HUES48 (cell line): Measurements from ENCODE around the gene YTHDF2.
"Not testable (repeated sequence)": the region's sequence is repeated elsewhere in the genome, so short reads cannot be mapped to it uniquely, and the experiment has no call there.

Experiments
- H3K27ac ChIP-seq: one replicate; pipeline ENCODE4 v1.7.0; 2013; ENCODE audit warnings: low read depth, low read length, inconsistent platforms
- H3K27me3 ChIP-seq: 2 replicates; pipeline ENCODE4 v1.6.1; 2013; ENCODE audit warnings: mild to moderate bottlenecking, low read length; ENCODE audit not compliant: control insufficient read depth, insufficient read depth
- H3K36me3 ChIP-seq: 2 replicates; pipeline ENCODE4 v1.6.1; 2013; ENCODE audit warnings: low read length; ENCODE audit not compliant: control insufficient read depth, insufficient read depth
- H3K4me1 ChIP-seq: 2 replicates; pipeline ENCODE4 v1.6.1; 2013; ENCODE audit warnings: mild to moderate bottlenecking, low read length; ENCODE audit not compliant: control insufficient read depth, insufficient read depth
- H3K4me3 ChIP-seq: 2 replicates; pipeline ENCODE4 v1.5.1; 2013; ENCODE audit warnings: mild to moderate bottlenecking, low read depth, low read length
- H3K9ac ChIP-seq: 2 replicates; pipeline ENCODE4 v1.6.1; 2013; ENCODE audit warnings: mild to moderate bottlenecking, low read depth, low read length, moderate library complexity
- H3K9me3 ChIP-seq: 2 replicates; pipeline ENCODE4 v1.6.1; 2013; ENCODE audit warnings: low read length; ENCODE audit not compliant: control insufficient read depth, insufficient read depth

YTHDF2 gene

GRCh38 chr1:28759257-28759656 lies 22.5 kb downstream of the YTHDF2 start:
- H3K9me3 ChIP-seq: no peaks in the 10 kb centered on the region
- H3K9ac ChIP-seq: no peak overlapping the region
- H3K27ac ChIP-seq: no peak overlapping the region
- H3K4me1 ChIP-seq: peaks cover 22% of the 10 kb centered on the region
- peaks cover 61% of the 10 kb centered on the region for H3K36me3 ChIP-seq
- H3K4me3 ChIP-seq: no peak overlapping the region
- no peaks in the 10 kb centered on the region for H3K27me3 ChIP-seq

GRCh38 chr1:28761189-28761588 lies 24.4 kb downstream of the YTHDF2 start:
- no peak overlapping the region for H3K4me3 ChIP-seq
- H3K9me3 ChIP-seq: no peaks in the 10 kb centered on the region
- H3K9ac ChIP-seq: no peak overlapping the region
- H3K27ac ChIP-seq: no peak overlapping the region
- no peaks in the 10 kb centered on the region for H3K27me3 ChIP-seq
- peaks cover 62% of the 10 kb centered on the region for H3K36me3 ChIP-seq
- peaks cover 6% of the 10 kb centered on the region for H3K4me1 ChIP-seq

DNA sequence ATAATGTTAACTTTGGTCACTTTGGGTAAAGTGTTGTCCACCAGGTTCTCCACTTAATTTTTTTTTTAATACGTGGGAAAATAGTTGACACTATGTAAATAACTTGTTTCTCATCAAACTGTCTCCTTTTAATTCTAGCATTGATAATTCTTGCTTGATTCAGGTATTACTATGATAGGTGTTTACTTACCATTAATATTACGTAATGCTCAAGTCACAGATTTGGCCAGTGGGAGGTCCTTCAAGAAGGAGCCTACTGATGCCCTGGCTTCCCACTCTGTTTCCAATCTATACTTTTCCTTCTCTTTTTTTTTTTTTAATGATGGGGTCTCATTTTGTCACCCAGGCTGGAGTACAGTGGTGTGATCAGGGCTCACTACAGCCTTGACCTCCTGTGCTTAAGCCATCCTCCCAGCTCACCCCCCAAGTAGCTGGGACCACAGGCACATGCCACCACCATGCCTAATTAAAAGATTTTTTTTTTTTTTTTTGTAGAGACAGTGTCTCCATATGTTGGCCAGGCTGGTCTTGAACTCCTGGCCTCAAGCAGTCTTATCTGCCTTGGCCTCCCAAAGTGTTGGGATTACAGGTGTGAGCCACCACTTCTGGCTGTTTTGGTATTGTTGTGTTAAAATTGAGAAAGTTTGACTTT lies 29.9 kb downstream of the YTHDF2 start:
- Histone ChIP-seq H3K9me3 (no peaks in the 10 kb centered on the region), H3K27ac (no peak overlapping the region), H3K4me3 (no peak overlapping the region), H3K27me3 (no peaks in the 10 kb centered on the region), H3K4me1 (no peaks in the 10 kb centered on the region), H3K9ac (no peak overlapping the region), H3K36me3 (peaks cover 57% of the 10 kb centered on the region)

- Histone ChIP-seq H3K4me3 (no peak overlapping the region), H3K27me3 (no peaks in the 10 kb centered on the region), H3K9me3 (no peaks in the 10 kb centered on the region), H3K4me1 (no peaks in the 10 kb centered on the region), H3K27ac (no peak overlapping the region), H3K9ac (no peak overlapping the region), H3K36me3 (peaks cover 68% of the 10 kb centered on the region)
Observed at GRCh38 chr1:28770601-28771165, 33.9 kb downstream of the YTHDF2 start.

GRCh38 chr1:28771921-28772320 lies 35.2 kb downstream of the YTHDF2 start:
- not testable (repeated sequence) for H3K27me3 ChIP-seq, H3K27ac ChIP-seq, H3K9me3 ChIP-seq, H3K4me3 ChIP-seq, H3K9ac ChIP-seq, H3K4me1 ChIP-seq
- H3K36me3 ChIP-seq: peaks cover 60% of the 10 kb centered on the region

DNA sequence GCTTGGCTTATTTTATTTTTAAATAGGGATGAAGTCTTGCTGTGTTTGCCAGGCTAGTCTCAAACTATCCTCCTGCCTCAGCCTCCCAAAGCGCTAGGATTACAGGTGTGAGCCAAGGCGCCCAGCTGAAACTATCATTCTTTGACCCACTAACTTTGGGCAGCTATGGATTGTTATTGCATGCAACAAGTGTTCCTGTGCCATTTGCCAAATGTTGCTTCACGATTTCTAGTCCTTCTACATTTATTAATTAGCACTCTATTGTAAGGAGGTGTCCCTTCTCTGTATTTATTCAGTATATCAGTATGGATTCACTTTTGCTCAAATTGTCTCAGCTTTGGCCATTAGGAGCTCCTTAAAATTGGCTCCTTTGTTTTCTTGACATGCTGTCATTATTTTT lies 36.4 kb downstream of the YTHDF2 start:
- H3K9ac ChIP-seq: no peak overlapping the region
- H3K27ac ChIP-seq: no peak overlapping the region
- H3K4me3 ChIP-seq: no peak overlapping the region
- no peaks in the 10 kb centered on the region for H3K4me1 ChIP-seq
- no peaks in the 10 kb centered on the region for H3K9me3 ChIP-seq
- peaks cover 58% of the 10 kb centered on the region for H3K36me3 ChIP-seq
- H3K27me3 ChIP-seq: no peaks in the 10 kb centered on the region

GRCh38 chr1:28775121-28775942 lies 38.6 kb downstream of the YTHDF2 start:
- H3K9ac ChIP-seq: no peak overlapping the region
- H3K36me3 ChIP-seq: peaks cover 36% of the 10 kb centered on the region
- H3K4me1 ChIP-seq: no peaks in the 10 kb centered on the region
- no peak overlapping the region for H3K4me3 ChIP-seq
- H3K9me3 ChIP-seq: no peaks in the 10 kb centered on the region
- no peaks in the 10 kb centered on the region for H3K27me3 ChIP-seq
- H3K27ac ChIP-seq: no peak overlapping the region

DNA sequence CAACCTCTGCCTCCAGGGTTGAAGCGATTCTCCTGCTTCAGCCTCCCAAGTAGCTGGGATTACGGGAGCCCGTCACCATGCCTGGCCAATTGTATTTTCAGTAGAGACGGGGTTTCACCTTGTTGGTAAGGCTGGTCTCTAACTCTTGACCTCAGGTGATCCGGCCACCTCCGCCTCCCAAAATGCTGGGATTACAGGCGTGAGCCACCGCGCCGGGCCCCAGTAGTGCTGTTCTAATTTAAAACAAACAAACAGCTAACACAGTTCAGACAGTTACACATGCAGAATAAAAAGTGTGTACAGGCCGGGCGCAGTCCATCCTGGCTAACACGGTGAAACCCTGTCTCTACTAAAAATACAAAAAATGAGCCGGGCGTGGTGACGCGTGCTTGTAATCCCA lies 39.6 kb downstream of the YTHDF2 start:
- H3K9ac ChIP-seq: no peak overlapping the region
- H3K36me3 ChIP-seq: peaks cover 29% of the 10 kb centered on the region
- H3K27me3 ChIP-seq: no peaks in the 10 kb centered on the region
- no peaks in the 10 kb centered on the region for H3K9me3 ChIP-seq
- H3K27ac ChIP-seq: no peak overlapping the region
- no peaks in the 10 kb centered on the region for H3K4me1 ChIP-seq
- H3K4me3 ChIP-seq: no peak overlapping the region

GRCh38 chr1:28778021-28778420 lies 41.3 kb downstream of the YTHDF2 start:
- Histone ChIP-seq H3K4me3 (no peak overlapping the region), H3K27me3 (no peaks in the 10 kb centered on the region), H3K4me1 (no peaks in the 10 kb centered on the region), H3K36me3 (peaks cover 14% of the 10 kb centered on the region), H3K9me3 (no peaks in the 10 kb centered on the region), H3K27ac (no peak overlapping the region), H3K9ac (no peak overlapping the region)

GRCh38 chr1:28779751-28780408 lies 43.1 kb downstream of the YTHDF2 start:
- Histone ChIP-seq H3K36me3 (peaks cover 5% of the 10 kb centered on the region), H3K27me3 (no peaks in the 10 kb centered on the region), H3K9me3 (no peaks in the 10 kb centered on the region), H3K27ac (no peak overlapping the region), H3K4me1 (no peaks in the 10 kb centered on the region), H3K9ac (no peak overlapping the region), H3K4me3 (no peak overlapping the region)

- no peak overlapping the region for H3K9ac ChIP-seq
Observed at GRCh38 chr1:28781305-28781704, 44.6 kb downstream of the YTHDF2 start.

More at GRCh38 chr1:28781305-28781704, 44.6 kb downstream of the YTHDF2 start:
- H3K9me3 ChIP-seq: no peaks in the 10 kb centered on the region
- no peaks in the 10 kb centered on the region for H3K4me1 ChIP-seq
- no peaks in the 10 kb centered on the region for H3K27me3 ChIP-seq
- no peak overlapping the region for H3K4me3 ChIP-seq
- H3K27ac ChIP-seq: no peak overlapping the region
- H3K36me3 ChIP-seq: no peaks in the 10 kb centered on the region
